Fibroblast of lung (primary cell): ENCODE measurements around the gene FNDC4. TPM values are rescaled to one million over a fixed set of nuclear protein-coding genes. Genes with fewer than 3 reads are reported as not detected.

Experiments used
- DNase-seq, 2 donors: peaks; one replicate each; pipeline versions ENCODE4 v3.0.0 to v3.0.0-alpha.2; 2010; ENCODE audit warnings: low read depth in 2 of 2
- H2AFZ ChIP-seq: 2 replicates; pipeline ENCODE4 v1.5.1; 2012; ENCODE audit warnings: low read length, control low read depth, inconsistent platforms
- H3K27ac ChIP-seq: 2 replicates; pipeline ENCODE4 v1.5.1; 2011; ENCODE audit warnings: low read length, control low read depth; ENCODE audit not compliant: insufficient read depth
- H3K27me3 ChIP-seq: 2 replicates; pipeline ENCODE4 v1.5.1; 2011; ENCODE audit warnings: mild to moderate bottlenecking, low read length; ENCODE audit not compliant: control insufficient read depth, insufficient read depth
- H3K36me3 ChIP-seq: 2 replicates; pipeline ENCODE4 v1.5.1; 2011; ENCODE audit warnings: low read length; ENCODE audit not compliant: control insufficient read depth, insufficient read depth
- H3K4me1 ChIP-seq: 2 replicates; pipeline ENCODE4 v1.5.1; 2011; ENCODE audit warnings: low read length; ENCODE audit not compliant: control insufficient read depth, insufficient read depth; ENCODE audit errors: extremely low read depth
- H3K4me2 ChIP-seq: 2 replicates; pipeline ENCODE4 v1.5.1; 2011; ENCODE audit warnings: low read length, control low read depth; ENCODE audit not compliant: insufficient read depth; ENCODE audit errors: extremely low read depth
- H3K4me3 ChIP-seq, 4 experiments: fragments of 200-600 bp in 1 of 4; sonication (generic) in 1 of 4; replicated peaks in 1 of 4; 2 replicates each; pipeline ENCODE4 v1.5.1; 2011 to 2016; ENCODE audit warnings: low read length in 4 of 4, low read depth in 3 of 4, mild to moderate bottlenecking in 3 of 4, control low read depth in 2 of 4, inconsistent platforms in 1 of 4, mixed read lengths in 1 of 4; ENCODE audit not compliant: insufficient read depth in 1 of 4; ENCODE audit errors: control extremely low read depth in 1 of 4
- H3K79me2 ChIP-seq: 2 replicates; pipeline ENCODE4 v1.5.1; 2012; ENCODE audit warnings: mild to moderate bottlenecking, low read length, inconsistent platforms; ENCODE audit not compliant: control insufficient read depth, insufficient read depth
- H3K9ac ChIP-seq: 2 replicates; pipeline ENCODE4 v1.5.1; 2011; ENCODE audit warnings: mild to moderate bottlenecking, low read length, control low read depth; ENCODE audit not compliant: insufficient read depth
- H3K9me3 ChIP-seq: 2 replicates; pipeline ENCODE4 v1.5.1; 2012; ENCODE audit warnings: low read depth, low read length; ENCODE audit not compliant: control insufficient read depth, insufficient read depth
- H4K20me1 ChIP-seq: 2 replicates; pipeline ENCODE4 v1.5.1; 2011; ENCODE audit warnings: low read length; ENCODE audit not compliant: control insufficient read depth, insufficient read depth; ENCODE audit errors: extremely low read depth
- EZH2 ChIP-seq: IDR thresholded peaks from 2 replicates; pipeline ENCODE4 v1.5.1; 2012; ENCODE audit warnings: low read length, control low read depth, mild to moderate bottlenecking; ENCODE audit errors: missing control alignments
- polyA plus RNA-seq, 2 donors: library from polyadenylated mRNA; depleted of rRNA in 1 of 2; stranded (reverse) in 1 of 2; unstranded in 1 of 2; fragments of >200 nt; gene quantifications; 2 replicates each; pipeline ENCODE4 v1.2.1, GENCODE V29; 2011 to 2012; ENCODE audit warnings: missing spikeins in 1 of 2
- total RNA-seq: library from RNA; depleted of rRNA; stranded (reverse); fragments of >200 nt; gene quantifications from 2 replicates; pipeline ENCODE4 v1.2.1, GENCODE V29; 2014
- TF ChIP-seq, protein P1 (sequence below), 2 donors: IDR thresholded peaks in 1 of 2; conservative IDR thresholded peaks in 1 of 2; 1 replicate in 1 of 2; 2 replicates in 1 of 2; pipeline ENCODE4 v1.5.1; 2011 to 2012; ENCODE audit warnings: low read length in 2 of 2, control low read depth in 1 of 2, inconsistent platforms in 1 of 2, low read depth in 1 of 2, mild to moderate bottlenecking in 1 of 2

FNDC4 gene
- total and polyA plus RNA-seq, 2 donors (not counting 1 experiment from before 2014, with no cell fraction given), result 9.6 to 18.3 TPM

DNA sequence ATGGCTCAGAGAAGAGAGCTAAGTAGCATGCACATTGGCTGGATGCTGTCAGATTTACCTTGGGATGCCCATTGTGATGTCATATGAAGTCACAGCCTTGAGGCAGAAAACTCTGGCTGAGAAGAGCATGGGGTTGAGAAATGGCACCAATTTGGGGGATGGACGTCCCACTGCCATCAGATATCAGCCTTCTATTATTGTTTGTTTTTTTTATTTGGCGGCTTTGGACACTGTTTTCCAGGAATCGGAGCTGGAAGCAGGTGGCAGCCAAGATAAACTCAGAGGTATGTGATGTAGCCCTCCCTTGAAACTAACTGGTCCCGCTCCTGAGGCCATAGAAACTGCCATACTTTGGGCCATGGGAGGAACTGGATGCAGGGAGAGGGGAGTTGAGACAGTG lies 42.3 kb upstream of the FNDC4 start:
- H2AFZ ChIP-seq, result no peak overlapping the region
- H3K9ac ChIP-seq, result no peak overlapping the region
- H3K4me2 ChIP-seq, result no peak overlapping the region
- H3K27ac ChIP-seq, result no peak overlapping the region
- no peaks in the 10 kb centered on the region for H3K36me3 ChIP-seq
- TF ChIP-seq EZH2, result no peak
- no peak overlapping the region for H3K4me3 ChIP-seq
- no peaks in the 10 kb centered on the region for H3K4me1 ChIP-seq
- H3K27me3 ChIP-seq, result peaks cover 3% of the 10 kb centered on the region
- no peaks in the 10 kb centered on the region for H3K9me3 ChIP-seq
- H3K79me2 ChIP-seq, result no peaks in the 10 kb centered on the region
- no peaks in the 10 kb centered on the region for H4K20me1 ChIP-seq
- no peak for DNase-seq

DNA sequence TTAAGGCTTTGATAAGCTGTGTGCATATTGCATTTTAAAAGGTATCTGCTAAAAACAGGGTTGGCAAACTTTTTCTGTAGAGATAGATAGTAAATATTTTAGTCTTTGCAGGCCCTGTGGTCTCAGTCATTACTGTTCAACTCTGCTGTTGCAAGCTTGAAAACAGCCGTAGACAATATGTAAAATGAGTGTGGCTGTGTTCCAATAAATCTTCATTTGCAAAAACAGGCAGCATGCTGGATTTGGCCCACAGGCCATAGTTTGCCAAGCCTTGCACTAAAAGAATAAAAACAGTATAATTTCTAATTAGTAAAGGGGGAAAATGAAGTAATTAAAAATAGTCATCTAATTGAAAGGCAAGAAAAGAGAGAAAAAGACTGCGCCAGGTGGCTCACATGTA lies 37.0 kb upstream of the FNDC4 start:
- no peaks in the 10 kb centered on the region for H3K9me3 ChIP-seq
- no peaks in the 10 kb centered on the region for H4K20me1 ChIP-seq
- H3K9ac ChIP-seq, result no peak overlapping the region
- no peak for TF ChIP-seq EZH2
- TF ChIP-seq, protein P1, sequence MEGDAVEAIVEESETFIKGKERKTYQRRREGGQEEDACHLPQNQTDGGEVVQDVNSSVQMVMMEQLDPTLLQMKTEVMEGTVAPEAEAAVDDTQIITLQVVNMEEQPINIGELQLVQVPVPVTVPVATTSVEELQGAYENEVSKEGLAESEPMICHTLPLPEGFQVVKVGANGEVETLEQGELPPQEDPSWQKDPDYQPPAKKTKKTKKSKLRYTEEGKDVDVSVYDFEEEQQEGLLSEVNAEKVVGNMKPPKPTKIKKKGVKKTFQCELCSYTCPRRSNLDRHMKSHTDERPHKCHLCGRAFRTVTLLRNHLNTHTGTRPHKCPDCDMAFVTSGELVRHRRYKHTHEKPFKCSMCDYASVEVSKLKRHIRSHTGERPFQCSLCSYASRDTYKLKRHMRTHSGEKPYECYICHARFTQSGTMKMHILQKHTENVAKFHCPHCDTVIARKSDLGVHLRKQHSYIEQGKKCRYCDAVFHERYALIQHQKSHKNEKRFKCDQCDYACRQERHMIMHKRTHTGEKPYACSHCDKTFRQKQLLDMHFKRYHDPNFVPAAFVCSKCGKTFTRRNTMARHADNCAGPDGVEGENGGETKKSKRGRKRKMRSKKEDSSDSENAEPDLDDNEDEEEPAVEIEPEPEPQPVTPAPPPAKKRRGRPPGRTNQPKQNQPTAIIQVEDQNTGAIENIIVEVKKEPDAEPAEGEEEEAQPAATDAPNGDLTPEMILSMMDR (conservative IDR thresholded peaks at IDR 0.05 in 1 of 2, IDR thresholded peaks at IDR 0.05 in 1 of 2; ENCODE audit: low read depth in 1 of 2, low read length in 2 of 2), result no peak
- H3K4me1 ChIP-seq, result no peaks in the 10 kb centered on the region
- no peak for DNase-seq
- peaks cover 2% of the 10 kb centered on the region for H3K27me3 ChIP-seq
- no peak overlapping the region for H2AFZ ChIP-seq
- H3K4me2 ChIP-seq, result no peak overlapping the region
- no peaks in the 10 kb centered on the region for H3K36me3 ChIP-seq
- no peaks in the 10 kb centered on the region for H3K79me2 ChIP-seq
- H3K27ac ChIP-seq, result no peak overlapping the region
- no peak overlapping the region for H3K4me3 ChIP-seq

DNA sequence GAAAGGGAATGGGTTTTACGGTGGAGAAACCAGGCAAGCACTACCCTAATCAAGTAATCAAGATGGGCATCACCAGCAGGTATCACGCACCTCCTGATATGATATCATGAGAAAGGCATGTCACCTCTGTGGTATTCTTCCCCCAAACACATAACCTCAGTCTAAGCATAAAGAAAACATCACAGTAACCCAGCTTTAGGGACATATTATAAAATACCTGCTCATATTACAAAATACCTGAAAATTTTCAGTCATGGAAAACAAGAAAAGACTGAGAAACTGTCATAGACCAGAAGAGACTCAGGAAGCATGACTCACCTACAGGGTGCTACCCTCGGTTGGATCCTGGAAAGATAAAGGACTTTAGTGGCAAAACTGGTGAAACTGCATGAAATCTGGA lies 32.2 kb upstream of the FNDC4 start:
- Histone ChIP-seq H3K9me3 (no peaks in the 10 kb centered on the region), H4K20me1 (no peaks in the 10 kb centered on the region), H3K27me3 (no peaks in the 10 kb centered on the region), H3K9ac (no peak overlapping the region), H3K4me1 (no peaks in the 10 kb centered on the region), H3K4me3 (no peak overlapping the region), H3K27ac (no peak overlapping the region), H3K36me3 (no peaks in the 10 kb centered on the region), H2AFZ (no peak overlapping the region), H3K4me2 (no peak overlapping the region), H3K79me2 (no peaks in the 10 kb centered on the region)
- peak in 1 of 2 donors; percentile 11 for DNase-seq
- no peak for TF ChIP-seq EZH2
- TF ChIP-seq, protein P1 (conservative IDR thresholded peaks at IDR 0.05 in 1 of 2, IDR thresholded peaks at IDR 0.05 in 1 of 2; ENCODE audit: low read depth in 1 of 2, low read length in 2 of 2), result no peak
